ENCODE data around the gene C22orf23. TPM values are rescaled to one million over a fixed set of nuclear protein-coding genes. Genes with fewer than 3 reads are reported as not detected.

C22orf23 gene
- total RNA-seq = 1 to 10 TPM in 5 of 8 experiments, under 1 TPM in 3; 0.63 to 4.3 (median 2.1) TPM

GRCh38 chr22:37953437-37954179 is at the start of gene C22orf23, which contains the start of gene POLR2F:
Gene C22orf23, minus strand, starts transcription at chr22:37953601. Its CDS starts 452 bp downstream, at chr22:37953149.
Gene POLR2F, plus strand, starts transcription at chr22:37953699. Its CDS starts 89 bp downstream, at chr22:37953788.
- Histone ChIP-seq H3K4me1 (replicated peaks in 1 of 2) (peaks cover 7 to 9% of the 10 kb centered on the region in 2 donors), H3K4me3 (peak within 1 kb of the TSS; percentile 68 to 97 (median 77)), H3K27ac (peak within 1 kb of the TSS; percentile 34 to 51)
- ATAC-seq (replicated peaks in 6 of 8) = peak; percentile 89 to 96 (median 96)
- WGBS, 10 experiments = 0 to 2% (median 1%) methylated on average over 2 to 26 of the region's 52 CpGs; no CpG with 5 or more reads in 7 of the 10 experiments
- in situ Hi-C loops (cut with MboI; ENCODE audit: low pct_unique_long_range_greater_than_20kb in 2 of 9, low sequenced_read_pairs in 9 of 9, unreplicated experiment in 9 of 9) = loop anchor here in 2 of 9 experiments (25.0 kb wide), 1 partner anchor 141 kb away; the partner anchor contains the start of genes GALR3 (in 2 of the 2) and GCAT (in 2 of the 2)

- no peak overlapping the region for H3K4me3 ChIP-seq
- no peak overlapping the region for H3K27ac ChIP-seq
- in situ Hi-C loops (cut with MboI; ENCODE audit: low pct_unique_long_range_greater_than_20kb in 2 of 9, low sequenced_read_pairs in 9 of 9, unreplicated experiment in 9 of 9) = no loop called here
- H3K4me1 ChIP-seq (replicated peaks in 1 of 2) = peaks cover 12 to 19% of the 10 kb centered on the region in 2 donors
- peak; percentile 42 to 91 (median 54) for ATAC-seq (replicated peaks in 6 of 8)
- WGBS, 10 experiments = 54 to 100% (median 67%) methylated on average over 1 to 11 of the region's 16 CpGs; no CpG with 5 or more reads in 4 of the 10 experiments
These were observed 46.4 kb upstream of the C22orf23 start for GRCh38 chr22:37999640-38000272.

GRCh38 chr22:37999236-37999635 is 45.8 kb upstream of the C22orf23 start:
- WGBS, 10 experiments = 0 to 100% (median 67%) methylated on average over 1 to 5 of the region's 10 CpGs; no CpG with 5 or more reads in 3 of the 10 experiments
- Histone ChIP-seq H3K4me3 (no peak overlapping the region), H3K27ac (no peak overlapping the region), H3K4me1 (replicated peaks in 1 of 2) (peaks cover 12 to 19% of the 10 kb centered on the region in 2 donors)
- in situ Hi-C loops (cut with MboI; ENCODE audit: low pct_unique_long_range_greater_than_20kb in 2 of 9, low sequenced_read_pairs in 9 of 9, unreplicated experiment in 9 of 9) = no loop called here
- peak in 3 of 8 experiments; percentile 9 to 46 (median 23) for ATAC-seq (replicated peaks in 6 of 8)

- in situ Hi-C loops (cut with MboI; ENCODE audit: low pct_unique_long_range_greater_than_20kb in 2 of 9, low sequenced_read_pairs in 9 of 9, unreplicated experiment in 9 of 9) = no loop called here
- ATAC-seq (replicated peaks in 6 of 8) = peak in 5 of 8 experiments; percentile 19 to 44 (median 28)
- no peak overlapping the region for H3K27ac ChIP-seq
- 80 to 100% methylated on average over 1 to 2 of the region's 7 CpGs; no CpG with 5 or more reads in 8 of the 10 experiments for WGBS, 10 experiments
- no peak overlapping the region for H3K4me3 ChIP-seq
- H3K4me1 ChIP-seq (replicated peaks in 1 of 2) = peaks cover 12 to 19% of the 10 kb centered on the region in 2 donors
These were observed 45.1 kb upstream of the C22orf23 start for GRCh38 chr22:37998543-37998942.

GRCh38 chr22:37996515-37997246 is 43.3 kb upstream of the C22orf23 start:
- WGBS, 10 experiments = 63 to 96% (median 80%) methylated on average over 1 to 5 of the region's 8 CpGs; no CpG with 5 or more reads in 7 of the 10 experiments
- Histone ChIP-seq H3K4me1 (replicated peaks in 1 of 2) (peaks cover 12 to 19% of the 10 kb centered on the region in 2 donors), H3K4me3 (no peak overlapping the region), H3K27ac (no peak overlapping the region)
- ATAC-seq (replicated peaks in 6 of 8) = peak in 6 of 8 experiments; percentile 12 to 48 (median 13)
- in situ Hi-C loops (cut with MboI; ENCODE audit: low pct_unique_long_range_greater_than_20kb in 2 of 9, low sequenced_read_pairs in 9 of 9, unreplicated experiment in 9 of 9) = no loop called here

GRCh38 chr22:37996079-37996478 is 42.7 kb upstream of the C22orf23 start:
- in situ Hi-C loops (cut with MboI; ENCODE audit: low pct_unique_long_range_greater_than_20kb in 2 of 9, low sequenced_read_pairs in 9 of 9, unreplicated experiment in 9 of 9) = no loop called here
- H3K4me3 ChIP-seq = no peak overlapping the region
- WGBS, 10 experiments = no CpG with 5 or more reads among the region's 4 CpGs
- H3K4me1 ChIP-seq (replicated peaks in 1 of 2) = peaks cover 12 to 19% of the 10 kb centered on the region in 2 donors
- no peak overlapping the region for H3K27ac ChIP-seq
- no peak for ATAC-seq (replicated peaks in 6 of 8)

GRCh38 chr22:37995460-37995859 is 42.1 kb upstream of the C22orf23 start:
- Histone ChIP-seq H3K27ac (no peak overlapping the region), H3K4me1 (replicated peaks in 1 of 2) (peaks cover 12 to 19% of the 10 kb centered on the region in 2 donors), H3K4me3 (no peak overlapping the region)
- in situ Hi-C loops (cut with MboI; ENCODE audit: low pct_unique_long_range_greater_than_20kb in 2 of 9, low sequenced_read_pairs in 9 of 9, unreplicated experiment in 9 of 9) = no loop called here
- ATAC-seq (replicated peaks in 6 of 8) = no peak
- WGBS, 10 experiments = 50 to 100% (median 88%) methylated on average over 1 to 4 of the region's 4 CpGs; no CpG with 5 or more reads in 1 of the 10 experiments

- ATAC-seq (replicated peaks in 6 of 8) = no peak
- 40 to 93% (median 80%) methylated on average over 1 to 5 of the region's 6 CpGs; no CpG with 5 or more reads in 2 of the 10 experiments for WGBS, 10 experiments
- in situ Hi-C loops (cut with MboI; ENCODE audit: low pct_unique_long_range_greater_than_20kb in 2 of 9, low sequenced_read_pairs in 9 of 9, unreplicated experiment in 9 of 9) = no loop called here
- Histone ChIP-seq H3K4me3 (no peak overlapping the region), H3K27ac (no peak overlapping the region), H3K4me1 (replicated peaks in 1 of 2) (peaks cover 12 to 19% of the 10 kb centered on the region in 2 donors)
These were observed 41.6 kb upstream of the C22orf23 start for GRCh38 chr22:37994982-37995381.

- no peak for ATAC-seq (replicated peaks in 6 of 8)
- Histone ChIP-seq H3K4me1 (replicated peaks in 1 of 2) (peaks cover 12 to 19% of the 10 kb centered on the region in 2 donors), H3K27ac (no peak overlapping the region), H3K4me3 (no peak overlapping the region)
- 73 to 95% (median 85%) methylated on average over 2 to 4 of the region's 6 CpGs; no CpG with 5 or more reads in 4 of the 10 experiments for WGBS, 10 experiments
- in situ Hi-C loops (cut with MboI; ENCODE audit: low pct_unique_long_range_greater_than_20kb in 2 of 9, low sequenced_read_pairs in 9 of 9, unreplicated experiment in 9 of 9) = no loop called here
These were observed 40.6 kb upstream of the C22orf23 start for GRCh38 chr22:37994049-37994448.

GRCh38 chr22:37991731-37992442 is 38.5 kb upstream of the C22orf23 start:
- Histone ChIP-seq H3K4me3 (no peak overlapping the region), H3K4me1 (replicated peaks in 1 of 2) (no peaks in the 10 kb centered on the region), H3K27ac (no peak overlapping the region)
- peak in 3 of 8 experiments; percentile 15 to 39 (median 34) for ATAC-seq (replicated peaks in 6 of 8)
- 50 to 100% (median 93%) methylated on average over 2 to 4 of the region's 6 CpGs; no CpG with 5 or more reads in 2 of the 10 experiments for WGBS, 10 experiments
- in situ Hi-C loops (cut with MboI; ENCODE audit: low pct_unique_long_range_greater_than_20kb in 2 of 9, low sequenced_read_pairs in 9 of 9, unreplicated experiment in 9 of 9) = no loop called here

GRCh38 chr22:37990862-37991261 is 37.5 kb upstream of the C22orf23 start:
- Histone ChIP-seq H3K27ac (no peak overlapping the region), H3K4me3 (no peak overlapping the region)
- 73 to 100% (median 92%) methylated on average over 1 to 5 of the region's 7 CpGs; no CpG with 5 or more reads in 4 of the 10 experiments for WGBS, 10 experiments

GRCh38 chr22:37990301-37990700 is 36.9 kb upstream of the C22orf23 start:
- no peak for ATAC-seq (replicated peaks in 6 of 8)
- Histone ChIP-seq H3K4me3 (no peak overlapping the region), H3K4me1 (replicated peaks in 1 of 2) (no peaks in the 10 kb centered on the region), H3K27ac (no peak overlapping the region)
- in situ Hi-C loops (cut with MboI; ENCODE audit: low pct_unique_long_range_greater_than_20kb in 2 of 9, low sequenced_read_pairs in 9 of 9, unreplicated experiment in 9 of 9) = no loop called here
- 40 to 100% (median 83%) methylated on average over 1 to 2 of the region's 5 CpGs; no CpG with 5 or more reads in 3 of the 10 experiments for WGBS, 10 experiments

More at GRCh38 chr22:37990862-37991261, 37.5 kb upstream of the C22orf23 start:
- no peak for ATAC-seq (replicated peaks in 6 of 8)
- H3K4me1 ChIP-seq (replicated peaks in 1 of 2) = no peaks in the 10 kb centered on the region
- in situ Hi-C loops (cut with MboI; ENCODE audit: low pct_unique_long_range_greater_than_20kb in 2 of 9, low sequenced_read_pairs in 9 of 9, unreplicated experiment in 9 of 9) = no loop called here
